Mesendoderm (in vitro differentiated cells): ENCODE measurements around the gene SLC35B3.
"Not testable (repeated sequence)": the region's sequence is repeated elsewhere in the genome, so short reads cannot be mapped to it uniquely, and the experiment has no call there.

ENCODE experiments used
- DNase-seq: peaks from one replicate; pipeline ENCODE4 v3.0.0; 2013
- H2AK5ac ChIP-seq: 2 replicates; pipeline ENCODE4 v1.6.1; 2013; ENCODE audit warnings: low read length, inconsistent platforms
- H2BK120ac ChIP-seq: 2 replicates; pipeline ENCODE4 v1.6.1; 2013; ENCODE audit warnings: low read depth, mild to moderate bottlenecking, low read length, moderate library complexity, mixed read lengths
- H2BK15ac ChIP-seq: replicated peaks from 2 replicates; pipeline ENCODE4 v1.6.1; 2013; ENCODE audit warnings: low read depth, mild to moderate bottlenecking, moderate library complexity
- H2BK5ac ChIP-seq: 2 replicates; pipeline ENCODE4 v1.6.1; 2013; ENCODE audit warnings: low read length, inconsistent platforms
- H3K18ac ChIP-seq: 2 replicates; pipeline ENCODE4 v1.6.1; 2013; ENCODE audit warnings: mild to moderate bottlenecking, low read length, mixed read lengths
- H3K23ac ChIP-seq: one replicate; pipeline ENCODE4 v1.6.1; 2013; ENCODE audit warnings: low read length
- H3K27ac ChIP-seq: 2 replicates; pipeline ENCODE4 v1.5.1; 2013; ENCODE audit warnings: low read depth, mild to moderate bottlenecking, inconsistent platforms, low read length, moderate library complexity
- H3K27me3 ChIP-seq: 2 replicates; pipeline ENCODE4 v1.6.1; 2013; ENCODE audit warnings: low read length, control low read depth, mild to moderate bottlenecking, inconsistent platforms; ENCODE audit not compliant: insufficient read depth, poor library complexity
- H3K36me3 ChIP-seq: 2 replicates; pipeline ENCODE4 v1.6.1; 2013; ENCODE audit warnings: low read length, inconsistent platforms; ENCODE audit not compliant: control insufficient read depth, insufficient read depth
- H3K4ac ChIP-seq: one replicate; pipeline ENCODE4 v1.6.1; 2013; ENCODE audit warnings: low read depth, mild to moderate bottlenecking, low read length, moderate library complexity
- H3K4me1 ChIP-seq: 2 replicates; pipeline ENCODE4 v1.6.1; 2013; ENCODE audit warnings: low read depth, low read length, inconsistent platforms; ENCODE audit not compliant: control insufficient read depth
- H3K4me2 ChIP-seq: 2 replicates; pipeline ENCODE4 v1.6.1; 2013; ENCODE audit warnings: low read length
- H3K4me3 ChIP-seq: 2 replicates; pipeline ENCODE4 v1.5.1; 2013; ENCODE audit warnings: mild to moderate bottlenecking, low read length
- H3K56ac ChIP-seq: one replicate; pipeline ENCODE4 v1.6.1; 2013; ENCODE audit warnings: low read length
- H3K79me1 ChIP-seq: 2 replicates; pipeline ENCODE4 v1.6.1; 2013; ENCODE audit warnings: low read length, inconsistent platforms
- H3K79me2 ChIP-seq: 2 replicates; pipeline ENCODE4 v1.6.1; 2013; ENCODE audit warnings: mild to moderate bottlenecking, low read length; ENCODE audit not compliant: control insufficient read depth, insufficient read depth
- H3K9ac ChIP-seq: 2 replicates; pipeline ENCODE4 v1.6.1; 2013; ENCODE audit warnings: low read length, inconsistent platforms
- H4K5ac ChIP-seq: one replicate; pipeline ENCODE4 v1.6.1; 2013; ENCODE audit warnings: low read length
- H4K8ac ChIP-seq: one replicate; pipeline ENCODE4 v1.6.1; 2013; ENCODE audit warnings: low read depth, mild to moderate bottlenecking, control low read depth, low read length, moderate library complexity
- WGBS: extraction: QIAGEN DNeasy Blood & Tissue Kit; methylation state at CpG from one replicate; pipeline ENCODE4 v1.1.7; 2013; ENCODE audit warnings: low lambda C conversion rate, missing lambda C conversion rate; ENCODE audit not compliant: insufficient coverage; ENCODE audit errors: extremely low coverage; 5-methylcytosine and 5-hydroxymethylcytosine counted together

SLC35B3 gene

GRCh38 chr6:8468552-8469356 lies 33.4 kb upstream of the SLC35B3 start:
- no peak overlapping the region for H2BK5ac ChIP-seq
- no peak overlapping the region for H4K8ac ChIP-seq
- no peak for DNase-seq
- H2BK120ac ChIP-seq: no peak overlapping the region
- no peak overlapping the region for H3K23ac ChIP-seq
- H3K27me3 ChIP-seq: no peaks in the 10 kb centered on the region
- H3K4me2 ChIP-seq: no peak overlapping the region
- H3K18ac ChIP-seq: no peak overlapping the region
- H3K56ac ChIP-seq: no peak overlapping the region
- H2BK15ac ChIP-seq: no peak overlapping the region
- no peak overlapping the region for H2AK5ac ChIP-seq
- no peaks in the 10 kb centered on the region for H3K79me1 ChIP-seq
- WGBS: no CpG with 5 or more reads among the region's 6 CpGs
- no peak overlapping the region for H3K27ac ChIP-seq
- H3K4me3 ChIP-seq: no peak overlapping the region
- H3K4ac ChIP-seq: no peak overlapping the region
- no peaks in the 10 kb centered on the region for H3K36me3 ChIP-seq
- H3K79me2 ChIP-seq: no peaks in the 10 kb centered on the region
- no peak overlapping the region for H3K9ac ChIP-seq
- no peaks in the 10 kb centered on the region for H3K4me1 ChIP-seq
- H4K5ac ChIP-seq: no peak overlapping the region

GRCh38 chr6:8462694-8463093 lies 27.3 kb upstream of the SLC35B3 start:
- Histone ChIP-seq H3K23ac (no peak overlapping the region), H4K8ac (no peak overlapping the region), H3K9ac (no peak overlapping the region), H3K4me3 (no peak overlapping the region), H3K4me1 (no peaks in the 10 kb centered on the region), H2BK5ac (no peak overlapping the region), H3K27ac (no peak overlapping the region), H3K4me2 (no peak overlapping the region), H3K36me3 (no peaks in the 10 kb centered on the region), H3K27me3 (no peaks in the 10 kb centered on the region), H3K56ac (no peak overlapping the region), H2BK120ac (no peak overlapping the region), H2BK15ac (no peak overlapping the region), H4K5ac (no peak overlapping the region), H3K18ac (no peak overlapping the region), H3K79me2 (no peaks in the 10 kb centered on the region), H2AK5ac (no peak overlapping the region), H3K4ac (no peak overlapping the region), H3K79me1 (no peaks in the 10 kb centered on the region)
- no CpG with 5 or more reads among the region's 1 CpG for WGBS
- no peak for DNase-seq

GRCh38 chr6:8462169-8462568 lies 26.8 kb upstream of the SLC35B3 start:
- no CpG with 5 or more reads among the region's 3 CpGs for WGBS
- Histone ChIP-seq H2AK5ac (no peak overlapping the region), H3K9ac (no peak overlapping the region), H2BK120ac (no peak overlapping the region), H3K18ac (no peak overlapping the region), H3K79me1 (no peaks in the 10 kb centered on the region), H4K8ac (no peak overlapping the region), H2BK15ac (no peak overlapping the region), H2BK5ac (no peak overlapping the region), H3K27ac (no peak overlapping the region), H3K23ac (no peak overlapping the region), H3K56ac (no peak overlapping the region), H3K36me3 (no peaks in the 10 kb centered on the region), H3K4me3 (no peak overlapping the region), H3K27me3 (no peaks in the 10 kb centered on the region), H3K79me2 (no peaks in the 10 kb centered on the region), H3K4ac (no peak overlapping the region), H4K5ac (no peak overlapping the region), H3K4me2 (no peak overlapping the region), H3K4me1 (no peaks in the 10 kb centered on the region)
- no peak for DNase-seq

- Histone ChIP-seq H3K23ac (no peak overlapping the region), H3K27ac (no peak overlapping the region), H3K4ac (no peak overlapping the region), H2BK120ac (no peak overlapping the region), H3K79me2 (no peaks in the 10 kb centered on the region), H2BK5ac (no peak overlapping the region), H4K8ac (no peak overlapping the region), H3K4me2 (no peak overlapping the region), H2AK5ac (no peak overlapping the region), H3K9ac (no peak overlapping the region), H4K5ac (no peak overlapping the region), H2BK15ac (no peak overlapping the region), H3K4me3 (no peak overlapping the region), H3K27me3 (no peaks in the 10 kb centered on the region), H3K79me1 (no peaks in the 10 kb centered on the region), H3K4me1 (no peaks in the 10 kb centered on the region), H3K18ac (no peak overlapping the region), H3K36me3 (no peaks in the 10 kb centered on the region), H3K56ac (no peak overlapping the region)
- peak; percentile 26 for DNase-seq
- WGBS: no CpG with 5 or more reads among the region's 2 CpGs
Observed at GRCh38 chr6:8446391-8446790, 11.0 kb upstream of the SLC35B3 start.

- H3K36me3 ChIP-seq, H2BK5ac ChIP-seq, H3K27me3 ChIP-seq, H3K4me3 ChIP-seq, H3K56ac ChIP-seq, H3K27ac ChIP-seq, H3K79me2 ChIP-seq, H4K5ac ChIP-seq, H3K4ac ChIP-seq, DNase-seq, H2BK120ac ChIP-seq, H3K4me2 ChIP-seq, H3K23ac ChIP-seq, H3K79me1 ChIP-seq, H2BK15ac ChIP-seq, H2AK5ac ChIP-seq, H3K18ac ChIP-seq, H4K8ac ChIP-seq, H3K4me1 ChIP-seq, H3K9ac ChIP-seq: not testable (repeated sequence)
- WGBS: no CpG with 5 or more reads among the region's 4 CpGs
Observed at GRCh38 chr6:8445930-8446329, 10.6 kb upstream of the SLC35B3 start.

GRCh38 chr6:8442150-8442549 lies 6.8 kb upstream of the SLC35B3 start:
- Histone ChIP-seq H3K27ac (no peak overlapping the region), H3K4me3 (no peak overlapping the region), H3K36me3 (no peaks in the 10 kb centered on the region), H3K4ac (no peak overlapping the region), H2AK5ac (no peak overlapping the region), H3K9ac (no peak overlapping the region), H3K18ac (no peak overlapping the region), H3K79me1 (no peaks in the 10 kb centered on the region), H2BK15ac (no peak overlapping the region), H3K23ac (no peak overlapping the region), H3K4me2 (no peak overlapping the region), H3K27me3 (no peaks in the 10 kb centered on the region), H2BK5ac (no peak overlapping the region), H3K79me2 (no peaks in the 10 kb centered on the region), H4K5ac (no peak overlapping the region), H3K56ac (no peak overlapping the region), H4K8ac (no peak overlapping the region), H2BK120ac (no peak overlapping the region), H3K4me1 (no peaks in the 10 kb centered on the region)
- DNase-seq: no peak
- WGBS: no CpG with 5 or more reads among the region's 1 CpG
